Lung (tissue), 12 donors: ENCODE results near the gene TP53BP1. TPM values are rescaled to one million over a fixed set of nuclear protein-coding genes. Genes with fewer than 3 reads are reported as not detected.

Source experiments
- ATAC-seq: fragments of 200-7000 bp; cut with Tn5 transposase; one replicate; pipeline ENCODE4 v1.9.1; 2020; ENCODE audit warnings: moderate number of reproducible peaks; ENCODE audit not compliant: insufficient read depth, low FRiP score
- DNase-seq, 3 donors: peaks; one replicate each; pipeline ENCODE4 v3.0.0-alpha.2; 2013 to 2017
- H3K27ac ChIP-seq, 2 donors: one replicate each; pipeline ENCODE4 v1.5.1; 2013; ENCODE audit warnings: mild to moderate bottlenecking in 2 of 2, moderate library complexity in 2 of 2, control low read depth in 1 of 2, inconsistent platforms in 1 of 2, low read depth in 1 of 2, low read length in 1 of 2
- H3K27me3 ChIP-seq, 3 donors: one replicate each; pipeline ENCODE4 v1.5.1; 2013; ENCODE audit warnings: low read length in 2 of 3; ENCODE audit not compliant: control insufficient read depth in 3 of 3, insufficient read depth in 3 of 3
- H3K36me3 ChIP-seq, 4 donors: one replicate each; pipeline ENCODE4 v1.5.1; 2013; ENCODE audit warnings: low read length in 4 of 4, mild to moderate bottlenecking in 1 of 4, moderate library complexity in 1 of 4; ENCODE audit not compliant: control insufficient read depth in 4 of 4, insufficient read depth in 4 of 4
- H3K4me1 ChIP-seq, 5 donors: one replicate each; pipeline ENCODE4 v1.5.1; 2013; ENCODE audit warnings: low read length in 5 of 5, mild to moderate bottlenecking in 2 of 5, moderate library complexity in 1 of 5; ENCODE audit not compliant: control insufficient read depth in 5 of 5, insufficient read depth in 5 of 5
- H3K4me3 ChIP-seq: one replicate; pipeline ENCODE4 v1.5.1; 2013; ENCODE audit warnings: mild to moderate bottlenecking, control low read depth, moderate library complexity
- H3K9ac ChIP-seq, 2 donors: one replicate each; pipeline ENCODE4 v1.5.1; 2013; ENCODE audit warnings: low read length in 2 of 2, control low read depth in 1 of 2; ENCODE audit not compliant: insufficient read depth in 1 of 2
- H3K9me3 ChIP-seq, 4 donors: one replicate each; pipeline ENCODE4 v1.5.1; 2013; ENCODE audit warnings: low read length in 3 of 4, mild to moderate bottlenecking in 1 of 4, moderate library complexity in 1 of 4; ENCODE audit not compliant: control insufficient read depth in 4 of 4, insufficient read depth in 3 of 4
- WGBS, 2 donors: extraction: QIAGEN DNeasy Blood & Tissue Kit; methylation state at CpG; one replicate each; pipeline ENCODE4 v1.1.7; 2013; 5-methylcytosine and 5-hydroxymethylcytosine counted together
- polyA plus RNA-seq, 2 donors: library from polyadenylated mRNA; stranded (reverse); fragments of 200-250 nt; gene quantifications; one replicate each; pipeline ENCODE4 v1.2.1, GENCODE V29; 2013
- total RNA-seq, 2 donors: library from RNA; depleted of rRNA in 1 of 2; stranded (reverse); fragments of >200 nt in 1 of 2; gene quantifications; one replicate each; pipeline ENCODE4 v1.2.1, GENCODE V29; 2014 to 2021
- TF ChIP-seq, protein P1 (sequence below): IDR thresholded peaks from 2 replicates; pipeline ENCODE4 v1.5.1; 2012; ENCODE audit warnings: mild to moderate bottlenecking; ENCODE audit errors: control extremely low read depth, extremely low read depth
- donor health status: control.
- donor health status: control.
- donor health status: Bipolar disorder and iron deficiency.
- donor health status: healthy.
- donor health status: DM: yes; HTN: yes; CAD: no.

Gene TP53BP1
- total and polyA plus RNA-seq, 4 donors = 8.9 to 97.4 (median 23.7) TPM

- no peaks in the 10 kb centered on the region for H3K9me3 ChIP-seq
- no peak overlapping the region for H3K27ac ChIP-seq
- H3K36me3 ChIP-seq = peaks cover 3 to 21% (median 13%) of the 10 kb centered on the region in 4 donors
- H3K4me1 ChIP-seq = peaks cover 0 to 7% (median 0%) of the 10 kb centered on the region in 5 donors
- no peaks in the 10 kb centered on the region for H3K27me3 ChIP-seq
- no peak overlapping the region for H3K4me3 ChIP-seq
- WGBS, 2 donors = 94 to 97% methylated on average over 3 of the region's 3 CpGs
- TF ChIP-seq, protein P1, sequence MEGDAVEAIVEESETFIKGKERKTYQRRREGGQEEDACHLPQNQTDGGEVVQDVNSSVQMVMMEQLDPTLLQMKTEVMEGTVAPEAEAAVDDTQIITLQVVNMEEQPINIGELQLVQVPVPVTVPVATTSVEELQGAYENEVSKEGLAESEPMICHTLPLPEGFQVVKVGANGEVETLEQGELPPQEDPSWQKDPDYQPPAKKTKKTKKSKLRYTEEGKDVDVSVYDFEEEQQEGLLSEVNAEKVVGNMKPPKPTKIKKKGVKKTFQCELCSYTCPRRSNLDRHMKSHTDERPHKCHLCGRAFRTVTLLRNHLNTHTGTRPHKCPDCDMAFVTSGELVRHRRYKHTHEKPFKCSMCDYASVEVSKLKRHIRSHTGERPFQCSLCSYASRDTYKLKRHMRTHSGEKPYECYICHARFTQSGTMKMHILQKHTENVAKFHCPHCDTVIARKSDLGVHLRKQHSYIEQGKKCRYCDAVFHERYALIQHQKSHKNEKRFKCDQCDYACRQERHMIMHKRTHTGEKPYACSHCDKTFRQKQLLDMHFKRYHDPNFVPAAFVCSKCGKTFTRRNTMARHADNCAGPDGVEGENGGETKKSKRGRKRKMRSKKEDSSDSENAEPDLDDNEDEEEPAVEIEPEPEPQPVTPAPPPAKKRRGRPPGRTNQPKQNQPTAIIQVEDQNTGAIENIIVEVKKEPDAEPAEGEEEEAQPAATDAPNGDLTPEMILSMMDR = no peak
- H3K9ac ChIP-seq = no peak overlapping the region
- DNase-seq (no peak), ATAC-seq (no peak)
Measured at GRCh38 chr15:43439268-43439667, 53.7 kb downstream of the TP53BP1 start.

DNA sequence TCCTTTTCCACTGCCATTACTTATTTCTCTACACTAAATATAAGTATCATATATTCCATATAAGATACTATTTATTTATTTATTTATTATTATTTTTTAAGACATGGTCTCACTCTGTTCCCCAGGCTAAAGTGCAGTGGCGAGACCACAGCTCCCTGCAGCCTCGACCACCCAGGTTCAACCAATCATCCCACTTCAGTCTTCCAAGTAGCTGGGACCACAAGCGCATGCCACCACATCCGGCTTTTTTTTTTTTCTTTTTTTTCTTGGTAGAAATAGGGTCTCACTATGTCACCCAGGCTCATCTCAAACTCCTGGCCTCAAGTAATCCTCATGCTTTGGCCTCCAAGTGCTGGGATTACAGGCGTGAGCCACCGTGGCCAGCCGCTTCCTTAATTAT lies 56.6 kb downstream of the TP53BP1 start:
- Histone ChIP-seq H3K27me3 (no peaks in the 10 kb centered on the region), H3K9ac (no peak overlapping the region), H3K4me3 (no peak overlapping the region), H3K36me3 (peaks cover 8 to 28% (median 24%) of the 10 kb centered on the region in 4 donors), H3K9me3 (no peaks in the 10 kb centered on the region), H3K4me1 (peaks cover 0 to 6% (median 0%) of the 10 kb centered on the region in 5 donors), H3K27ac (no peak overlapping the region)
- ATAC-seq (no peak), DNase-seq (no peak)
- 96% methylated on average over 7 of the region's 7 CpGs for WGBS, 2 donors
- TF ChIP-seq, protein P1 = no peak

GRCh38 chr15:43434446-43434845 lies 58.5 kb downstream of the TP53BP1 start:
- no peak overlapping the region for H3K4me3 ChIP-seq
- H3K4me1 ChIP-seq = no peaks in the 10 kb centered on the region
- no peak overlapping the region for H3K27ac ChIP-seq
- H3K9me3 ChIP-seq = no peaks in the 10 kb centered on the region
- H3K9ac ChIP-seq = no peak overlapping the region
- DNase-seq (no peak), ATAC-seq (no peak)
- TF ChIP-seq, protein P1 = no peak
- H3K36me3 ChIP-seq = peaks cover 12 to 29% (median 22%) of the 10 kb centered on the region in 4 donors
- no peaks in the 10 kb centered on the region for H3K27me3 ChIP-seq

DNA sequence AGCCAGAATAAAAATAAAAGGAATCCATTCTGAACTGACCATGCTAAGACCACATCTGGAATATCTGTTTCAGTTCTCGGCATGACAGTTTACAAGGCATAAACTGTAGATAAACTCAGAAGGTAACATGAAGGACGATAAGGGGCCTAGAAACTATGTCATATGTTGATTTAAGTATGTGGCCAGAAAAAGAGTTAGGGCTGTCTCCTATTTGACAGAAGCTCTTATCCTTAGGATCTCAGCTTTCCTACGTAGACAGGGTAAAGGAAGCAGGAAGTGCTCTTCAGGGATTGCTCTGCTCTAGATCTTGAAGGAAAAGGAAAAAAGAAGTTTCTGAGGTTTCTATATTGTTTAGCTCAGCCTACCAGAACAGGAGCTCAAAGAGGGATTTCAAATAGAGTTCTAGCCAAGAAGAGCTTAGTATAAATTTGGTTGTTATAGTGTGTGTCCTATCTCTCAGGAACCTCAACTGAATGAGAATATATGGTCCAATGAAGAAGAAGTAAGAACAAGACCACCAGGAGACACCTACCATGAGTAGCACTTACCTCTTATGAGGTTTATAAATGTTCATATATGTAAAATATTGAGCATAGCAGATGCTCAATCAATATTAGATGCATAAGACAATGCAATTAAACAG lies 59.2 kb downstream of the TP53BP1 start:
- TF ChIP-seq, protein P1 = no peak
- no peak for ATAC-seq
- Histone ChIP-seq H3K9ac (no peak overlapping the region), H3K9me3 (no peaks in the 10 kb centered on the region), H3K27me3 (no peaks in the 10 kb centered on the region), H3K27ac (no peak overlapping the region), H3K4me3 (no peak overlapping the region), H3K4me1 (no peaks in the 10 kb centered on the region), H3K36me3 (peaks cover 12 to 29% (median 21%) of the 10 kb centered on the region in 4 donors)
- WGBS, 2 donors = 85 to 92% methylated on average over 3 of the region's 3 CpGs
- no peak for DNase-seq
